ENCODE measurements around the gene DHRS7B. TPM values are rescaled to one million over a fixed set of nuclear protein-coding genes. Genes with fewer than 3 reads are reported as not detected.

DHRS7B gene
- total RNA-seq, 1 donor = 15.2 TPM

GRCh38 chr17:21095735-21096134, 31.0 kb upstream of the DHRS7B start:
- no peak overlapping the region for H3K27ac ChIP-seq (ENCODE audit: low read depth, low read length)
- no peak overlapping the region for H3K4me2 ChIP-seq (ENCODE audit: insufficient read depth, low read length)
- H4K20me1 ChIP-seq (ENCODE audit: insufficient read depth, low read length) = no peaks in the 10 kb centered on the region
- H3K36me3 ChIP-seq (ENCODE audit: insufficient read depth, low read length) = no peaks in the 10 kb centered on the region
- peaks cover 5% of the 10 kb centered on the region for H3K4me1 ChIP-seq (ENCODE audit: insufficient read depth, low read length)
- no peak overlapping the region for H2AFZ ChIP-seq (ENCODE audit: low read length)
- no peaks in the 10 kb centered on the region for H3K79me2 ChIP-seq (ENCODE audit: insufficient read depth, low read length)
- H3K4me3 ChIP-seq (ENCODE audit: insufficient read depth, low read length) = no peak overlapping the region
- H3K27me3 ChIP-seq (ENCODE audit: insufficient read depth, low read length) = no peaks in the 10 kb centered on the region
- TF ChIP-seq CTCF (IDR thresholded peaks at IDR 0.05; ENCODE audit: extremely low read depth, low read depth, low read length) = no peak
- no peaks in the 10 kb centered on the region for H3K9me3 ChIP-seq (ENCODE audit: low read depth, low read length)
- no peak for DNase-seq (ENCODE audit: insufficient read length, low spot score, missing footprints)

GRCh38 chr17:21096874-21097273, 29.9 kb upstream of the DHRS7B start:
- no peak for DNase-seq (ENCODE audit: insufficient read length, low spot score, missing footprints)
- Histone ChIP-seq H3K79me2 (ENCODE audit: insufficient read depth, low read length) (no peaks in the 10 kb centered on the region), H3K4me1 (ENCODE audit: insufficient read depth, low read length) (peaks cover 5% of the 10 kb centered on the region), H2AFZ (ENCODE audit: low read length) (no peak overlapping the region), H3K9me3 (ENCODE audit: low read depth, low read length) (no peaks in the 10 kb centered on the region), H3K36me3 (ENCODE audit: insufficient read depth, low read length) (no peaks in the 10 kb centered on the region), H3K4me3 (ENCODE audit: insufficient read depth, low read length) (no peak overlapping the region), H3K27me3 (ENCODE audit: insufficient read depth, low read length) (no peaks in the 10 kb centered on the region), H4K20me1 (ENCODE audit: insufficient read depth, low read length) (no peaks in the 10 kb centered on the region), H3K27ac (ENCODE audit: low read depth, low read length) (no peak overlapping the region), H3K4me2 (ENCODE audit: insufficient read depth, low read length) (no peak overlapping the region)
- TF ChIP-seq CTCF (IDR thresholded peaks at IDR 0.05; ENCODE audit: extremely low read depth, low read depth, low read length) = no peak

- H3K27ac ChIP-seq (ENCODE audit: low read depth, low read length) = peak overlapping the region; percentile 57
- no peaks in the 10 kb centered on the region for H3K27me3 ChIP-seq (ENCODE audit: insufficient read depth, low read length)
- peak overlapping the region; percentile 72 for H3K4me3 ChIP-seq (ENCODE audit: insufficient read depth, low read length)
- no peak for TF ChIP-seq CTCF (IDR thresholded peaks at IDR 0.05; ENCODE audit: extremely low read depth, low read depth, low read length)
- H2AFZ ChIP-seq (ENCODE audit: low read length) = peak overlapping the region; percentile 90
- no peaks in the 10 kb centered on the region for H3K36me3 ChIP-seq (ENCODE audit: insufficient read depth, low read length)
- H4K20me1 ChIP-seq (ENCODE audit: insufficient read depth, low read length) = no peaks in the 10 kb centered on the region
- H3K4me1 ChIP-seq (ENCODE audit: insufficient read depth, low read length) = peaks cover 5% of the 10 kb centered on the region
- no peaks in the 10 kb centered on the region for H3K9me3 ChIP-seq (ENCODE audit: low read depth, low read length)
- DNase-seq (ENCODE audit: insufficient read length, low spot score, missing footprints) = peak; percentile 95
- peak overlapping the region; percentile 88 for H3K4me2 ChIP-seq (ENCODE audit: insufficient read depth, low read length)
- no peaks in the 10 kb centered on the region for H3K79me2 ChIP-seq (ENCODE audit: insufficient read depth, low read length)
These were observed 27.7 kb upstream of the DHRS7B start for GRCh38 chr17:21098934-21099689.

- no peak overlapping the region for H3K4me3 ChIP-seq (ENCODE audit: insufficient read depth, low read length)
- no peak overlapping the region for H3K27ac ChIP-seq (ENCODE audit: low read depth, low read length)
- H3K9me3 ChIP-seq (ENCODE audit: low read depth, low read length) = no peaks in the 10 kb centered on the region
- H3K36me3 ChIP-seq (ENCODE audit: insufficient read depth, low read length) = no peaks in the 10 kb centered on the region
- peaks cover 5% of the 10 kb centered on the region for H3K4me1 ChIP-seq (ENCODE audit: insufficient read depth, low read length)
- no peak overlapping the region for H3K4me2 ChIP-seq (ENCODE audit: insufficient read depth, low read length)
- H2AFZ ChIP-seq (ENCODE audit: low read length) = no peak overlapping the region
- H3K79me2 ChIP-seq (ENCODE audit: insufficient read depth, low read length) = no peaks in the 10 kb centered on the region
- DNase-seq (ENCODE audit: insufficient read length, low spot score, missing footprints) = no peak
- TF ChIP-seq CTCF (IDR thresholded peaks at IDR 0.05; ENCODE audit: extremely low read depth, low read depth, low read length) = no peak
- H3K27me3 ChIP-seq (ENCODE audit: insufficient read depth, low read length) = no peaks in the 10 kb centered on the region
- H4K20me1 ChIP-seq (ENCODE audit: insufficient read depth, low read length) = no peaks in the 10 kb centered on the region
These were observed 26.1 kb upstream of the DHRS7B start for GRCh38 chr17:21100636-21101035.
